ENCODE results near the gene PAGR1.
"Not testable (repeated sequence)": the region's sequence is repeated elsewhere in the genome, so short reads cannot be mapped to it uniquely, and the experiment has no call there.

PAGR1 gene

GRCh38 chr16:29815793-29816693 lies at the start of gene PAGR1:
Gene PAGR1, plus strand, starts transcription at chr16:29816152. Its CDS starts 374 bp downstream, at chr16:29816526.
- peak; percentile 98 for DNase-seq (ENCODE audit: low read depth)
- TF ChIP-seq CTCF (conservative IDR thresholded peaks at IDR 0.05; ENCODE audit: low read depth, low read length), result peak; percentile 86
- peak within 1 kb of the TSS; percentile 84 for H3K4me3 ChIP-seq (ENCODE audit: low read length)

- DNase-seq (ENCODE audit: low read depth), result no peak
- H3K4me3 ChIP-seq (ENCODE audit: low read length), result no peak overlapping the region
- no peak for TF ChIP-seq CTCF (conservative IDR thresholded peaks at IDR 0.05; ENCODE audit: low read depth, low read length)
Observed at GRCh38 chr16:29766571-29766970, 49.4 kb upstream of the PAGR1 start.

- DNase-seq (ENCODE audit: low read depth), result no peak
- no peak overlapping the region for H3K4me3 ChIP-seq (ENCODE audit: low read length)
- no peak for TF ChIP-seq CTCF (conservative IDR thresholded peaks at IDR 0.05; ENCODE audit: low read depth, low read length)
Observed at GRCh38 chr16:29767062-29767461, 48.9 kb upstream of the PAGR1 start.

- no peak for DNase-seq (ENCODE audit: low read depth)
- TF ChIP-seq CTCF (conservative IDR thresholded peaks at IDR 0.05; ENCODE audit: low read depth, low read length), result no peak
- H3K4me3 ChIP-seq (ENCODE audit: low read length), result no peak overlapping the region
Observed at GRCh38 chr16:29769507-29769906, 46.4 kb upstream of the PAGR1 start.

- TF ChIP-seq CTCF (conservative IDR thresholded peaks at IDR 0.05; ENCODE audit: low read depth, low read length), result no peak
- DNase-seq (ENCODE audit: low read depth), result no peak
- H3K4me3 ChIP-seq (ENCODE audit: low read length), result no peak overlapping the region
Observed at GRCh38 chr16:29770250-29770929, 45.6 kb upstream of the PAGR1 start.

- not testable (repeated sequence) for H3K4me3 ChIP-seq (ENCODE audit: low read length); DNase-seq (ENCODE audit: low read depth)
Observed at GRCh38 chr16:29772330-29772729, 43.6 kb upstream of the PAGR1 start.

GRCh38 chr16:29774730-29775129 lies 41.2 kb upstream of the PAGR1 start:
- H3K4me3 ChIP-seq (ENCODE audit: low read length), result no peak overlapping the region
- DNase-seq (ENCODE audit: low read depth), result no peak

More at GRCh38 chr16:29774730-29775129, 41.2 kb upstream of the PAGR1 start:
- no peak for TF ChIP-seq CTCF (conservative IDR thresholded peaks at IDR 0.05; ENCODE audit: low read depth, low read length)

Measured in retinal pigment epithelial cell (primary cell).